Activated gamma-delta T cell treated with anti-CD3 and anti-CD28 coated beads, Interleukin-2, amount 50 U/mL, for 16 hours (primary cell): Measurements from ENCODE around the gene ALDH3B2.
A peak's percentile ranks its signal among the peaks of the same experiment; 100 is the strongest.
"Not testable (repeated sequence)": the region's sequence is repeated elsewhere in the genome, so short reads cannot be mapped to it uniquely, and the experiment has no call there.

ENCODE experiments used
- DNase-seq: peaks from one replicate; pipeline ENCODE4 v3.0.0-alpha.2; 2020; ENCODE audit warnings: low read depth

ALDH3B2 gene

DNA sequence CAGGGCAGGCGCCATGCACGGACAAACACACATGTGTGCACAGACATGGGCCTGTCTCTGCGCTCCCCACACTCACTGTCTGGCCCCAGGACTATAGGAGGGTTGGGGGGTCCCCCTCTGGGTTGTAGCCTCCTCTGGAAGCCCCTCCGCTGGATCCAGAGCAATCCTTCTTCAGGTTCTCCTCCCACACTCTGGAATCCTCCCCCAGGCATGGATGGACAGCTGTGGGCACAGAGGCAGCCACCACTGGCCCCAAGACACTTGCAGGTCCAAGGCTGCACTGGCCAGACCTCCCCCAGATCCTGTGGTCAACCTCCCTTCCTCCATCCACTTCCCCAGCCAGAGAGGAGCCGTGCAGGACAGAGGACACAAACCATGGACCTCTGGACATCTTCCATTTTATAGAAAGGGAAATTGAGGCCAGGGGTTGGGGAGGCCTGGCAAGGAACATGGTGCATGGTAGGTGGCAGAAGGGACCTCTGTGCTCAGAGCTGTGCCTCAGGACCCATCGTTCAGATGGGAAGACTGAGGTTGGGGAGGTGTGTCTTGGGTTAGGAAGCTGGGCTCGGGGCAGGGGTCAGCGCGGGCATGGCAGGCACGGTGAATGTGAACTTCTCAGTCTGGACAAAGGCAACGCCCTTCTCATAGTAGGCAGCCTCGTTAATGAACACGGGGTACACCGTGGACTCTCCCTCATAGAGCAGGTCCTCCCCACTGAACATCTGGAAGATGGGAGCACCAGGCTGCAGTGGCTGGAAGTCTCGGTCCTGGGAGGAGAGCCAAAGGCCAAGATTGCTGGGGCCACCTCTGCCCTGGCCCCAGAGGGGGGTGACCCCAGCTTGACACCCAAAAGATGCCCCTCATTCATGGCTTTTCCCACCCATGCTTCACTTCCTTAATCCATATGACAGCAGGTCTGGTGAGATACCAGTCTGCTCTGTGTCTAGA lies 32.0 kb downstream of the ALDH3B2 start:
- no peak for DNase-seq

- DNase-seq = no peak
These were observed 32.9 kb downstream of the ALDH3B2 start for GRCh38 chr11:67641338-67642172.

GRCh38 chr11:67640758-67641337 lies 33.6 kb downstream of the ALDH3B2 start:
- no peak for DNase-seq

GRCh38 chr11:67640021-67640757 lies 34.2 kb downstream of the ALDH3B2 start:
- peak; percentile 41 for DNase-seq

DNA sequence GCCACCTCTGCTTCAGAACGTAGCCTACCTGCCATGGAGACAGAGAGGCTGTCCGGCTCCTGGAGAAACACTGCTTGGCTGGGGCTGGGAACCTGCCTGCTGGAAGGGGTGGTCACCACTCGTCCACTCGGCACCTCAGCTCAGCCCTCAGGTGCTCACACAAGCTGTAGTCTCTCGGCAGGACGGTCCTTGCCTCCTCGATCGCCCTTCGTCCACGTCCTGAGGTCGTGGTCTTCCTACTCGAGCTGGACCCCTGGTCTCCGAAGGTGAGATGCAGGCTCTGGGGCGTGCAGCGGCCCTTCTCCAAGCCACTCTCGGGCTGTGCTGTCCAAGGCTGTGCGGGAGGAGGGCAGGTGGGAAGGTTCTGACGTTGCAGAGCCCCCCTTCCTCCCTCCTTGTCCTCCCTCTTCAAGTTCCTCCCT lies 35.0 kb downstream of the ALDH3B2 start, which contains the start of gene TBX10:
TSS of gene TBX10 (minus strand) at position 326 of the 422 bp plus-strand sequence. CDS start at position 35, 291 bp downstream.
- DNase-seq = no peak

- DNase-seq = no peak
These were observed 35.6 kb downstream of the ALDH3B2 start for GRCh38 chr11:67638535-67639437.

GRCh38 chr11:67637441-67637840 lies 37.0 kb downstream of the ALDH3B2 start:
- not testable (repeated sequence) for DNase-seq

DNA sequence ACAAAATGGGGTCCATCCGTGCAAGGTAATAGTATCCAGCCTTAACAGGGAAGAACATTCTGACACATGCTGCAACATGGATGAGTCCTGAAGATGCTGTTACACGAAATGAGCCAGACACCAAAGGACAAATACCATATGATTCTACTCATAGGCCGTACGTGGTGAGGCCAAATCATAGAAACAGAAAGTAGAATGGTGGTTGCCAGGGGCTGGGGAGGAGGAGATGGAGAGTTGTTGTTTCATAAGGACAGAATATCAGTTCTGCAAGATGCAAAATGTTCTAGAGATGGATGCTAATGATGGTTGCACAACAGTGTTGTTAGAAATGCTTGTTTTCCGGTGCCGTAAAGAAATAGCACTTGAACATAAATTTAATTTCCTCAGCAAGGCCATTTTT lies 37.5 kb downstream of the ALDH3B2 start:
- DNase-seq = no peak

- DNase-seq = no peak
These were observed 39.2 kb downstream of the ALDH3B2 start for GRCh38 chr11:67635231-67635521.

- no peak for DNase-seq
These were observed 39.8 kb downstream of the ALDH3B2 start for GRCh38 chr11:67634366-67635230.

DNA sequence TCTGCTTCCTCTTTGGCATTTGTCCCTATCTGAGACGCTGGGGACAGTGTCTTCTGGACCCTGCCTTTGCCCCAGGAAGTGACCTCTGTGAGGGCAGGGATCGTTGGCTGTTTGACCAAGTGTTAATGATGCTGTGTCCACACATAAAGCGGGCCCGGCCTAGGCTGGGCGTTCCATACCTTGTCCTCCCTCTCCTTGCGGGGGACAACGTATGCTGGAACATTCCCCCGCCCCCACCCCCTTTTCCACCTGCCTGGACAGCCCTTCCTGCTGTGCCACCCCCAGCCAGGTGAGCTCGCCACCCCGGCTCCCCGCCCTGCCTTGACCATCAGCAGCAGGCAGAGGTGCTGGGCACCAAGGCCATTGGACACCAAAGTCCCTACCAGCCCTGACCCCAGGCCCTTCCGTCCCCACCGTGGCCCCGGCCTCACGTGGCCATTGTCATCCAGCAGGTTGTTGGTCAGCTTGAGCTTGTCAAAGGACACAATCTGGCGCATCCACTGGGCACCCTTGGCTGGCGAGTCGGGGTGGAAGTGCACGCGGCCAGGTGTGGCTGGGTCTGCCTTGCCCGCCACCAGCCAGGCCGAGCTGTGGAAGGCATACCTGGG lies 40.6 kb downstream of the ALDH3B2 start:
- DNase-seq = no peak

DNA sequence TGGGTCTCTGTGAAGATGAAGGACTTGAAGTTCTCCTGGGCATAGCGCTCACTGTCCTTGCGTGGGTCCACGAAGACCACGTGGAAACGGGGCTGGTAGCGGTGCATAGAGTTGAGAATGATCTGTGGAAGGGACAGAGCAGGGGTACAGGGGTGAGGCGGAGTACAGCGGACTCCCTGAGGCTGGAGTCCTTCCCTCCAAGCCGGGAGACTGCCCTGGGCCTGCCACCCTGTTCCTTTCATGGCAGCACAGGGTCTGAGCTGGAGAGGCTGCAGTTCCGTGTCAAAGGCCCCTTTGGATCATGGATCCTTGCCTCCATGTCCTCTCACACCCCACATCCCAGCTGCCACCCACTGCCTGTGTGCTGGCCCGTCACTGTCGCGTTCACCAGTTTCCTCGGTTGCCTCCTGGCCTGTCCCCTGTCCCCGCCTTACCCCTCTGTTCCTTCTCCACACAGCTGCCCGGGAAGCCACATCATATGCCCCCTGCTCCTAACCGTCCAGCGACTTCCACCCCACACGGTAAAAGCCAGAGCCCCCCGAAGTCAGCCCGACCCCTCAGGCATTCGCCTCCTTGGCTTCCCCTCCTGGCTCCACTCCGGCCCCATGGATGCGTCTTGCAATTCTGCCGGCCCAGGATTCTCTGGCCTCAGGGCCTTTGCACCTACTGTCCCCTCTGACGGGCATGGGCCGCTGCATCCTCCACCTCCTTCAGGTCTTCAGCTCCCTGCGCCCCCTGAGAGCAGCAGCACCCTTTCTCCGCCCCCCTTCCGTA lies 41.3 kb downstream of the ALDH3B2 start:
- DNase-seq = no peak

DNA sequence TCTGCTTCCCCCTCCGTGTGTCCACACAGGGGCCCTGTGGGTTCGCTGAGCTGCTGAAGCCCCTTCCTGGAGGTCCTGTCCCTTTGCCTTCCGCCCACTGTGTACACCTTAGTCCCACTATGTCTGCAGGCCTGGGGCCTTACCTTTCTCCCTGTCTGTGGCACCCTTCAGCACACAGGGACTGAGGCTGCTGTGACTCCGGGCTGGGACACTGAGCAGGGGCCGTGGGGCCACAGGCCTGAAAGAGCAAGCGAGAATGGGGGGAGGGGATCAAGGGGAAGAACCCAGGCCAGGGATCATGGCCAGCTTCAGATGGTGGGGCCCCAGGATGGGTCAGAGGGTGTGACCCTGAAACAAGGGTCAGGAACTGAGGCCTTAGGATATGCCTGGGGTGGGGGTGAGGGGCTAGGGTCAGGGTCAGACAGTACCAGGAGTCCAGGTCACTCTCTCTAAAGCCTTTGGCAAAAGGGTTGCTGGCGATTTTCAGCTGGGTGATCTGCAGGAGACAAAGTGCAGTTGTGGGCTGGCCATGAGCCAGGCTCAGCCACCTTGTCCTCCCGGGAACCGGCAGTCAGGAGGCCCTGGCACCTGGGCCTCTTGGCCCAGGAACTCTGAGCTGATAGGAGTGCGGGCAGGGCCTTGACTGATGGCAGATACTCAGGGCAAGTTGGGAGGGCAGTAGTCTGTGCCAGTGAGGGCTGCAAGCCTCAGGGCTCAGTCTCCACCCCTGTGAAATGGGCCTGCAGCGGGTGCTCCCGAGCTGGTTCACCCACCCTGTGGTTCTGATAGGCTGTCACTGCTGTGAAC lies 42.0 kb downstream of the ALDH3B2 start:
- DNase-seq = no peak

DNA sequence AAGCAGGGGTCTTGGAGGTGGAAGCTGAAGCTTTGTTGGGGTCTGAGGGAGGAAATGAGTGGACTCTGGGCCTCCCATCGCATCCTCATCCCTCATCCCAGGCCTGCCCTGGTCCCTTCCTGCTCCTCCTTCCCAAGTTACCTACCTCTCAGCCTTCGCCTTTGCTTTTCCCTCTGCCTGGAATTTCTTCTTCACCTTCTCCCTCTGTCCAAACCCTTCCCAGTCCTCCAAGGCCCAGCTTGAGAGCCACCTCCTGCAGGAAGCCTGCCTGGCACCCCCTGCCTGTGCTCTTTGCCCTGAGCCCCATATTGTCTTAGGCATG lies 42.6 kb downstream of the ALDH3B2 start:
- DNase-seq = no peak

- no peak for DNase-seq
These were observed 43.0 kb downstream of the ALDH3B2 start for GRCh38 chr11:67631411-67631810.

GRCh38 chr11:67630943-67631331 lies 43.5 kb downstream of the ALDH3B2 start:
- DNase-seq = no peak

- DNase-seq = peak; percentile 87
These were observed 44.0 kb downstream of the ALDH3B2 start for GRCh38 chr11:67630228-67630942.
